HCT116 (cell line): Measurements from ENCODE around the gene ITPRIPL1. TPM values are rescaled to one million over a fixed set of nuclear protein-coding genes. Genes with fewer than 3 reads are reported as not detected.

Experiments
- ATAC-seq: fragments of 200-7000 bp; cut with Tn5 transposase; 2 replicates; pipeline ENCODE4 v1.9.1; 2020; ENCODE audit warnings: mild to moderate bottlenecking, moderate library complexity
- BruUV-seq: library from RNA; stranded (reverse); fragments of 400-500 nt; replicated peaks from 2 replicates; lab custom pipeline; 2021; lab: Mats Ljungman, UMichigan
- CTCF ChIA-PET: fragments of 300-600 bp; sonication (Branson Sonifier 250); formaldehyde crosslinking; loops from one replicate; lab custom pipeline; 2021; ENCODE audit warnings: antibody characterized with exemption; lab: Charles Lee
- POLR2A ChIA-PET: fragments of 300-600, 350-600 bp; sonication (Branson Sonifier 250); formaldehyde crosslinking; loops from one replicate; lab custom pipeline; 2021; ENCODE audit warnings: antibody characterized with exemption; lab: Charles Lee
- RAD21 ChIA-PET, 2 experiments: fragments of 300-600 bp; sonication (Branson Sonifier 250); formaldehyde crosslinking; loops; one replicate each; lab custom pipeline; 2023; ENCODE audit warnings: low total read pairs in 2 of 2; ENCODE audit not compliant: uncharacterized antibody in 2 of 2, unreplicated experiment in 2 of 2, low non-redundant PET in 1 of 2; lab: Charles Lee
- DNase-seq: peaks from one replicate; pipeline ENCODE4 v3.0.0-alpha.2; 2010; ENCODE audit warnings: low read depth, low spot score
- H2AFZ ChIP-seq: fragments of 200-600 bp; shearing (Covaris generic), sonication (generic); 2 replicates; pipeline ENCODE4 v1.6.1; 2017; ENCODE audit warnings: low read depth, mixed run types, mixed read lengths, antibody characterized with exemption, low read length; ENCODE audit not compliant: poor library complexity, severe bottlenecking
- H3K27ac ChIP-seq: 2 replicates; pipeline ENCODE4 v1.5.1; 2012; ENCODE audit warnings: low read depth, low read length
- H3K27me3 ChIP-seq: fragments of 200-600 bp; sonication (generic); 2 replicates; pipeline ENCODE4 v1.6.1; 2016; ENCODE audit warnings: mixed run types, low read length, mixed read lengths; ENCODE audit not compliant: insufficient read depth
- H3K36me3 ChIP-seq, 2 experiments: fragments of 200-500 bp in 1 of 2; fragments of 200-600 bp in 1 of 2; sonication (Bioruptor generic) in 1 of 2; sonication (generic) in 1 of 2; 2 replicates each; pipeline versions ENCODE4 v1.5.1 to v1.6.1; 2014 to 2016; ENCODE audit warnings: low read length in 2 of 2, inconsistent platforms in 1 of 2, mixed read lengths in 1 of 2, mixed run types in 1 of 2; ENCODE audit not compliant: insufficient read depth in 2 of 2, control insufficient read depth in 1 of 2
- H3K4me1 ChIP-seq, 2 experiments: fragments of 200-600 bp in 1 of 2; sonication (generic) in 1 of 2; 2 replicates each; pipeline versions ENCODE4 v1.5.1 to v1.6.1; 2012 to 2017; ENCODE audit warnings: low read length in 2 of 2, inconsistent platforms in 1 of 2, mild to moderate bottlenecking in 1 of 2, mixed read lengths in 1 of 2, mixed run types in 1 of 2, moderate library complexity in 1 of 2; ENCODE audit not compliant: insufficient read depth in 2 of 2, control insufficient read depth in 1 of 2
- H3K4me2 ChIP-seq: fragments of 200-600 bp; sonication (generic); 2 replicates; pipeline ENCODE4 v1.6.1; 2017; ENCODE audit warnings: mixed run types, low read length, mixed read lengths
- H3K4me3 ChIP-seq, 2 experiments: fragments of 200-600 bp in 1 of 2; sonication (generic) in 1 of 2; replicated peaks in 1 of 2; 2 replicates each; pipeline ENCODE4 v1.5.1; 2011 to 2016; ENCODE audit warnings: low read length in 2 of 2, control low read depth in 1 of 2, low read depth in 1 of 2, mild to moderate bottlenecking in 1 of 2, mixed read lengths in 1 of 2, mixed run types in 1 of 2
- H3K79me2 ChIP-seq: fragments of 200-600 bp; sonication (generic); 2 replicates; pipeline ENCODE4 v1.6.1; 2017; ENCODE audit warnings: mild to moderate bottlenecking, mixed run types, low read length, moderate library complexity, mixed read lengths; ENCODE audit not compliant: insufficient read depth
- H3K9ac ChIP-seq: fragments of 200-600 bp; sonication (generic); 2 replicates; pipeline ENCODE4 v1.6.1; 2016; ENCODE audit warnings: low read length, mixed read lengths
- H3K9me2 ChIP-seq: fragments of 200-600 bp; sonication (generic), shearing (Covaris generic); 2 replicates; pipeline ENCODE4 v1.6.1; 2017; ENCODE audit warnings: mixed run types, mild to moderate bottlenecking, moderate library complexity; ENCODE audit not compliant: insufficient read depth
- H3K9me3 ChIP-seq, 2 experiments: fragments of 200-500 bp in 1 of 2; fragments of 200-600 bp in 1 of 2; sonication (Bioruptor generic) in 1 of 2; sonication (generic) in 1 of 2; 2 replicates each; pipeline ENCODE4 v1.6.1; 2014 to 2017; ENCODE audit warnings: low read length in 2 of 2, mixed read lengths in 2 of 2, inconsistent platforms in 1 of 2, low read depth in 1 of 2, mild to moderate bottlenecking in 1 of 2, mixed run types in 1 of 2, moderate library complexity in 1 of 2; ENCODE audit not compliant: control insufficient read depth in 1 of 2, insufficient read depth in 1 of 2
- H4K20me1 ChIP-seq: fragments of 200-600 bp; sonication (generic), shearing (Covaris generic); 2 replicates; pipeline ENCODE4 v1.6.1; 2017; ENCODE audit warnings: mixed run types, mild to moderate bottlenecking, moderate library complexity; ENCODE audit not compliant: insufficient read depth
- CBX3 ChIP-seq: IDR thresholded peaks from 2 replicates; pipeline ENCODE4 v1.6.1; 2012; ENCODE audit warnings: low read depth
- CEBPB ChIP-seq: IDR thresholded peaks from 2 replicates; pipeline ENCODE4 v1.6.1; 2012; ENCODE audit warnings: low read depth
- CTCF ChIP-seq, 3 experiments: fragments of 200-600 bp in 1 of 3; sonication (generic) in 1 of 3; IDR thresholded peaks in 2 of 3; conservative IDR thresholded peaks in 1 of 3; 2 replicates each; pipeline ENCODE4 v1.5.1; 2012 to 2017; ENCODE audit warnings: low read depth in 2 of 3, low read length in 2 of 3, antibody characterized with exemption in 1 of 3, borderline replicate concordance in 1 of 3, control low read depth in 1 of 3, mild to moderate bottlenecking in 1 of 3, mixed read lengths in 1 of 3, mixed run types in 1 of 3, moderate library complexity in 1 of 3; ENCODE audit not compliant: insufficient read depth in 1 of 3
- EZH2 ChIP-seq: fragments of 200-600 bp; sonication (generic); IDR thresholded peaks from 2 replicates; pipeline ENCODE4 v1.6.1; 2017; ENCODE audit warnings: antibody characterized with exemption, mixed run types
- POLR2A ChIP-seq: IDR thresholded peaks from 2 replicates; pipeline ENCODE4 v1.7.0; 2011; ENCODE audit warnings: borderline replicate concordance; ENCODE audit not compliant: insufficient read depth, insufficient read length; ENCODE audit errors: extremely low read depth
- POLR2AphosphoS5 ChIP-seq: IDR thresholded peaks from 2 replicates; pipeline ENCODE4 v1.6.1; 2011; ENCODE audit warnings: mild to moderate bottlenecking, low read depth, low read length, moderate library complexity
- SP1 ChIP-seq: IDR thresholded peaks from 2 replicates; pipeline ENCODE4 v1.6.1; 2012; ENCODE audit warnings: low read depth
- TCF7L2 ChIP-seq: IDR thresholded peaks from 2 replicates; pipeline ENCODE4 v1.7.0; 2011; ENCODE audit warnings: borderline replicate concordance, inconsistent platforms; ENCODE audit not compliant: insufficient read depth, insufficient read length; ENCODE audit errors: extremely low read depth
- YY1 ChIP-seq: IDR thresholded peaks from 2 replicates; pipeline ENCODE4 v1.6.1; 2011; ENCODE audit warnings: low read length, low read depth, moderate library complexity, mild to moderate bottlenecking; ENCODE audit not compliant: insufficient replicate concordance; ENCODE audit errors: extremely low read depth
- ZBTB33 ChIP-seq: IDR thresholded peaks from 2 replicates; pipeline ENCODE4 v1.6.1; 2011; ENCODE audit warnings: mild to moderate bottlenecking, low read length, moderate library complexity; ENCODE audit not compliant: insufficient replicate concordance; ENCODE audit errors: extremely low read depth
- intact Hi-C: fragments of 100-400 bp; cut with micrococcal nuclease; formaldehyde crosslinking; loops from 2 replicates; pipeline ENCODE4 v1.10.0; 2022
- total RNA-seq: library from RNA; stranded (reverse); gene quantifications from one replicate; pipeline ENCODE4 v1.2.1, GENCODE V29; 2021; ENCODE audit not compliant: unreplicated experiment

The ITPRIPL1 gene
- total RNA-seq, 1 experiment from 2014 or later = 12.4 TPM

- TF ChIP-seq POLR2AphosphoS5 (no peak), ZBTB33 (no peak), TCF7L2 (no peak)
These were observed 20.8 kb downstream of the ITPRIPL1 start (continued) for GRCh38 chr2:96345868-96346462.

GRCh38 chr2:96347395-96347794, 22.3 kb downstream of the ITPRIPL1 start:
- ATAC-seq = no peak
- H3K36me3 ChIP-seq = peaks cover 45 to 82% of the 10 kb centered on the region in 2 experiments; a peak in 3 of 4 replicates
- no peak overlapping the region for H2AFZ ChIP-seq
- no peaks in the 10 kb centered on the region for H3K27me3 ChIP-seq
- H3K9me2 ChIP-seq = no peaks in the 10 kb centered on the region
- BruUV-seq = no TSS peak
- H4K20me1 ChIP-seq = no peaks in the 10 kb centered on the region
- no peak for DNase-seq
- H3K79me2 ChIP-seq = peaks cover 28% of the 10 kb centered on the region; the same call in 1 of the 2 replicates
- H3K4me3 ChIP-seq = no peak overlapping the region
- intact Hi-C loops = no loop called here
- POLR2A ChIA-PET = no interaction called here
- TF ChIP-seq CEBPB (no peak), CBX3 (no peak), CTCF (IDR thresholded peaks at IDR 0.05 in 2 of 3, conservative IDR thresholded peaks at IDR 0.05 in 1 of 3; ENCODE audit: borderline replicate concordance in 1 of 3, insufficient read depth in 1 of 3, low read depth in 2 of 3, low read length in 2 of 3) (no peak), ZBTB33 (no peak), SP1 (no peak), POLR2A (no peak), YY1 (no peak), EZH2 (no peak)
- TF ChIP-seq, all 23 proteins: peak for 0
- Histone ChIP-seq H3K9ac (no peak overlapping the region), H3K4me2 (no peak overlapping the region), H3K4me1 (no peaks in the 10 kb centered on the region), H3K27ac (no peak overlapping the region), H3K9me3 (no peaks in the 10 kb centered on the region)
- ChIA-PET CTCF (no interaction called here), RAD21 (no interaction called here)
